ENCODE data around the gene RPS21. TPM values are rescaled to one million over a fixed set of nuclear protein-coding genes. Genes with fewer than 3 reads are reported as not detected.

Gene RPS21
- polyA plus RNA-seq, 1 donor from 2014 or later, result 1,633 TPM

- Histone ChIP-seq H3K9me2 (ENCODE audit: insufficient read depth, low read length) (no peaks in the 10 kb centered on the region), H3K27me3 (ENCODE audit: insufficient read depth, low read depth, low read length) (no peaks in the 10 kb centered on the region), H3K79me2 (replicated peaks; ENCODE audit: insufficient read depth, low read length) (no peaks in the 10 kb centered on the region), H3K4me2 (ENCODE audit: low read length) (no peak overlapping the region), H2AFZ (ENCODE audit: low read depth, low read length) (no peak overlapping the region), H3K9ac (ENCODE audit: low read length) (no peak overlapping the region), H3K9me3 (ENCODE audit: low read length) (no peaks in the 10 kb centered on the region), H3K36me3 (ENCODE audit: insufficient read depth, low read length) (no peaks in the 10 kb centered on the region), H3K27ac (ENCODE audit: low read length) (no peak overlapping the region), H3K4me3 (ENCODE audit: low read length) (no peak overlapping the region), H3F3A (ENCODE audit: insufficient read depth, low read length, poor library complexity, severe bottlenecking) (no peaks in the 10 kb centered on the region), H4K20me1 (ENCODE audit: insufficient read depth) (no peaks in the 10 kb centered on the region)
- no peak for TF ChIP-seq POLR2AphosphoS5 (IDR thresholded peaks at IDR 0.05)
- no peak for TF ChIP-seq CTCF (IDR thresholded peaks at IDR 0.05; ENCODE audit: poor library complexity, severe bottlenecking)
- TF ChIP-seq EP300 (conservative IDR thresholded peaks at IDR 0.05; ENCODE audit: poor library complexity, severe bottlenecking), result no peak
- TF ChIP-seq EZH2 (IDR thresholded peaks at IDR 0.05; ENCODE audit: borderline replicate concordance, insufficient read depth, low read length, poor library complexity, severe bottlenecking), result no peak
- no peak for TF ChIP-seq SMC3 (conservative IDR thresholded peaks at IDR 0.05; ENCODE audit: poor library complexity)
- TF ChIP-seq TAF1 (IDR thresholded peaks at IDR 0.05; ENCODE audit: low read depth), result no peak
- TF ChIP-seq RAD21 (conservative IDR thresholded peaks at IDR 0.05), result no peak
- TF ChIP-seq MXI1 (conservative IDR thresholded peaks at IDR 0.05; ENCODE audit: poor library complexity, severe bottlenecking), result no peak
- TF ChIP-seq REST (IDR thresholded peaks at IDR 0.05; ENCODE audit: borderline replicate concordance), result no peak
Observed at GRCh38 chr20:62356589-62357186, 30.2 kb upstream of the RPS21 start.

GRCh38 chr20:62357187-62357667, 29.7 kb upstream of the RPS21 start:
- TF ChIP-seq SMC3 (conservative IDR thresholded peaks at IDR 0.05; ENCODE audit: poor library complexity) (no peak), TAF1 (IDR thresholded peaks at IDR 0.05; ENCODE audit: low read depth) (no peak), RAD21 (conservative IDR thresholded peaks at IDR 0.05) (no peak), EP300 (conservative IDR thresholded peaks at IDR 0.05; ENCODE audit: poor library complexity, severe bottlenecking) (no peak), CTCF (IDR thresholded peaks at IDR 0.05; ENCODE audit: poor library complexity, severe bottlenecking) (no peak), POLR2AphosphoS5 (IDR thresholded peaks at IDR 0.05) (no peak), REST (IDR thresholded peaks at IDR 0.05; ENCODE audit: borderline replicate concordance) (no peak)
- H3F3A ChIP-seq (ENCODE audit: insufficient read depth, low read length, poor library complexity, severe bottlenecking), result no peaks in the 10 kb centered on the region
- no peaks in the 10 kb centered on the region for H3K9me2 ChIP-seq (ENCODE audit: insufficient read depth, low read length)
- no peak overlapping the region for H3K4me2 ChIP-seq (ENCODE audit: low read length)
- no peaks in the 10 kb centered on the region for H4K20me1 ChIP-seq (ENCODE audit: insufficient read depth)
- no peaks in the 10 kb centered on the region for H3K36me3 ChIP-seq (ENCODE audit: insufficient read depth, low read length)
- H3K79me2 ChIP-seq (replicated peaks; ENCODE audit: insufficient read depth, low read length), result no peaks in the 10 kb centered on the region
- H3K27me3 ChIP-seq (ENCODE audit: insufficient read depth, low read depth, low read length), result no peaks in the 10 kb centered on the region
- H3K9ac ChIP-seq (ENCODE audit: low read length), result no peak overlapping the region
- H3K27ac ChIP-seq (ENCODE audit: low read length), result no peak overlapping the region
- no peak overlapping the region for H2AFZ ChIP-seq (ENCODE audit: low read depth, low read length)
- H3K4me3 ChIP-seq (ENCODE audit: low read length), result no peak overlapping the region
- H3K9me3 ChIP-seq (ENCODE audit: low read length), result no peaks in the 10 kb centered on the region

Data from neural cell (in vitro differentiated cells).